GM04503 (cell line): ENCODE data around the gene CLEC16A.

ENCODE experiments used
- DNase-seq: peaks from one replicate; pipeline ENCODE4 v3.0.0-alpha.2; 2012; ENCODE audit warnings: low read depth

CLEC16A gene

GRCh38 chr16:10968498-10968897 is 24.1 kb downstream of the CLEC16A start:
- no peak for DNase-seq

- no peak for DNase-seq
Observed at GRCh38 chr16:10969615-10970014, 25.3 kb downstream of the CLEC16A start.

- no peak for DNase-seq
Observed at GRCh38 chr16:10970065-10970464, 25.7 kb downstream of the CLEC16A start.

- DNase-seq, result peak; percentile 62
Observed at GRCh38 chr16:10971560-10971961, 27.2 kb downstream of the CLEC16A start.

- DNase-seq, result no peak
Observed at GRCh38 chr16:10972108-10972818, 27.9 kb downstream of the CLEC16A start.

GRCh38 chr16:10972819-10973464 is 28.6 kb downstream of the CLEC16A start:
- no peak for DNase-seq

GRCh38 chr16:10976634-10977033 is 32.3 kb downstream of the CLEC16A start:
- DNase-seq, result no peak

GRCh38 chr16:10978124-10978523 is 33.8 kb downstream of the CLEC16A start:
- DNase-seq, result no peak

- no peak for DNase-seq
Observed at GRCh38 chr16:10978871-10979446, 34.6 kb downstream of the CLEC16A start.

- no peak for DNase-seq
Observed at GRCh38 chr16:10979717-10980601, 35.6 kb downstream of the CLEC16A start.

- no peak for DNase-seq
Observed at GRCh38 chr16:10980813-10981212, 36.4 kb downstream of the CLEC16A start.

- no peak for DNase-seq
Observed at GRCh38 chr16:10981697-10982216, 37.4 kb downstream of the CLEC16A start.

- DNase-seq, result no peak
Observed at GRCh38 chr16:10982465-10983150, 38.2 kb downstream of the CLEC16A start.

- DNase-seq, result no peak
Observed at GRCh38 chr16:10983159-10983558, 38.8 kb downstream of the CLEC16A start.

- no peak for DNase-seq
Observed at GRCh38 chr16:10984509-10984908, 40.1 kb downstream of the CLEC16A start.

- no peak for DNase-seq
Observed at GRCh38 chr16:10987361-10988163, 43.2 kb downstream of the CLEC16A start.

- no peak for DNase-seq
Observed at GRCh38 chr16:10988164-10988803, 43.9 kb downstream of the CLEC16A start.

- DNase-seq, result no peak
Observed at GRCh38 chr16:10988879-10989278, 44.5 kb downstream of the CLEC16A start.

- no peak for DNase-seq
Observed at GRCh38 chr16:10989559-10989958, 45.2 kb downstream of the CLEC16A start.

GRCh38 chr16:10990378-10990777 is 46.0 kb downstream of the CLEC16A start:
- DNase-seq, result no peak
